ENCODE data around the gene PAPPA2.

Gene PAPPA2

GRCh38 chr1:176803596-176803995 is 340.6 kb downstream of the PAPPA2 start:
- no peak for DNase-seq (ENCODE audit: low read depth in 3 of 3)

GRCh38 chr1:176809292-176809691 is 346.3 kb downstream of the PAPPA2 start:
- DNase-seq (ENCODE audit: low read depth in 3 of 3) = no peak

GRCh38 chr1:176811511-176812288 is 348.7 kb downstream of the PAPPA2 start:
- no peak for DNase-seq (ENCODE audit: low read depth in 3 of 3)

- DNase-seq (ENCODE audit: low read depth in 3 of 3) = no peak
These were observed 352.6 kb downstream of the PAPPA2 start for GRCh38 chr1:176815621-176816020.

- no peak for DNase-seq (ENCODE audit: low read depth in 3 of 3)
These were observed 353.3 kb downstream of the PAPPA2 start for GRCh38 chr1:176816232-176816631.

- DNase-seq (ENCODE audit: low read depth in 3 of 3) = no peak
These were observed 357.5 kb downstream of the PAPPA2 start for GRCh38 chr1:176820391-176821031.

- no peak for DNase-seq (ENCODE audit: low read depth in 3 of 3)
These were observed 363.3 kb downstream of the PAPPA2 start for GRCh38 chr1:176826265-176826664.

GRCh38 chr1:176829261-176829660 is 366.3 kb downstream of the PAPPA2 start:
- no peak for DNase-seq (ENCODE audit: low read depth in 3 of 3)

- DNase-seq (ENCODE audit: low read depth in 3 of 3) = no peak
These were observed 368.2 kb downstream of the PAPPA2 start for GRCh38 chr1:176831150-176831549.

GRCh38 chr1:176837708-176838107 is 374.7 kb downstream of the PAPPA2 start:
- no peak for DNase-seq (ENCODE audit: low read depth in 3 of 3)

- no peak for DNase-seq (ENCODE audit: low read depth in 3 of 3)
These were observed 375.5 kb downstream of the PAPPA2 start for GRCh38 chr1:176838276-176838995.

GRCh38 chr1:176839216-176839615 is 376.2 kb downstream of the PAPPA2 start:
- DNase-seq (ENCODE audit: low read depth in 3 of 3) = no peak

GRCh38 chr1:176841238-176841637 is 378.3 kb downstream of the PAPPA2 start:
- DNase-seq (ENCODE audit: low read depth in 3 of 3) = no peak

- no peak for DNase-seq (ENCODE audit: low read depth in 3 of 3)
These were observed 380.6 kb downstream of the PAPPA2 start for GRCh38 chr1:176843352-176844297.

- no peak for DNase-seq (ENCODE audit: low read depth in 3 of 3)
These were observed 384.1 kb downstream of the PAPPA2 start for GRCh38 chr1:176847052-176847451.

GRCh38 chr1:176849281-176849680 is 386.3 kb downstream of the PAPPA2 start:
- DNase-seq (ENCODE audit: low read depth in 3 of 3) = no peak

GRCh38 chr1:176850871-176851270 is 387.9 kb downstream of the PAPPA2 start:
- no peak for DNase-seq (ENCODE audit: low read depth in 3 of 3)

GRCh38 chr1:176852124-176852523 is 389.1 kb downstream of the PAPPA2 start:
- no peak for DNase-seq (ENCODE audit: low read depth in 3 of 3)

- DNase-seq (ENCODE audit: low read depth in 3 of 3) = no peak
These were observed 390.5 kb downstream of the PAPPA2 start for GRCh38 chr1:176853503-176853902.

- DNase-seq (ENCODE audit: low read depth in 3 of 3) = no peak
These were observed 391.1 kb downstream of the PAPPA2 start for GRCh38 chr1:176854121-176854520.
